WTC11 (cell line): Measurements from ENCODE around the gene SPEM1. TPM values are rescaled to one million over a fixed set of nuclear protein-coding genes. Genes with fewer than 3 reads are reported as not detected.

Source experiments
- ATAC-seq: fragments of 200-7000 bp; cut with Tn5 transposase; 2 replicates; pipeline ENCODE4 v1.10.0; 2021; ENCODE audit warnings: mild to moderate bottlenecking, moderate library complexity
- CTCF ChIA-PET: fragments of 300-600 bp; sonication (Branson Sonifier 250); formaldehyde crosslinking; loops from one replicate; lab custom pipeline; 2021; ENCODE audit warnings: antibody characterized with exemption; lab: Charles Lee
- POLR2A ChIA-PET: fragments of 350-600 bp; sonication (Branson Sonifier 250); formaldehyde crosslinking; loops from one replicate; lab custom pipeline; 2021; ENCODE audit warnings: antibody characterized with exemption; lab: Charles Lee
- DNase-seq: peaks from one replicate; pipeline ENCODE4 v3.0.0; 2021; ENCODE audit warnings: low spot score
- H3K27ac Mint-ChIP-seq: 2 replicates; pipeline ENCODE4 v1.8.0; 2021; ENCODE audit warnings: mixed read lengths
- H3K27me3 Mint-ChIP-seq: 2 replicates; pipeline ENCODE4 v1.8.0; 2021; ENCODE audit warnings: low read depth, mild to moderate bottlenecking, moderate library complexity, mixed read lengths
- H3K36me3 Mint-ChIP-seq: 2 replicates; pipeline ENCODE4 v1.8.0; 2021; ENCODE audit warnings: mixed read lengths
- H3K4me1 Mint-ChIP-seq: 2 replicates; pipeline ENCODE4 v1.8.0; 2022; ENCODE audit warnings: mixed read lengths
- H3K4me3 Mint-ChIP-seq: 2 replicates; pipeline ENCODE4 v1.8.0; 2021; ENCODE audit warnings: mild to moderate bottlenecking, moderate library complexity, mixed read lengths
- H3K9me3 Mint-ChIP-seq: 2 replicates; pipeline ENCODE4 v1.8.0; 2021; ENCODE audit warnings: mixed read lengths
- ATF6 ChIP-seq: sonication (generic); formaldehyde crosslinking; IDR thresholded peaks from 2 replicates; pipeline ENCODE4 v1.8.1; 2023; ENCODE audit warnings: mild to moderate bottlenecking, missing genetic modification reagents
- CREB1 ChIP-seq: sonication (generic); formaldehyde crosslinking; IDR thresholded peaks from 2 replicates; pipeline ENCODE4 v1.8.0; 2023; ENCODE audit warnings: mild to moderate bottlenecking, missing genetic modification reagents
- CREM ChIP-seq: sonication (generic); formaldehyde crosslinking; IDR thresholded peaks from 2 replicates; pipeline ENCODE4 v1.8.1; 2022; ENCODE audit warnings: mild to moderate bottlenecking, missing genetic modification reagents, moderate library complexity
- E2F4 ChIP-seq: sonication (generic); formaldehyde crosslinking; IDR thresholded peaks from 2 replicates; pipeline ENCODE4 v1.8.1; 2022; ENCODE audit warnings: low read depth, mild to moderate bottlenecking, moderate library complexity, missing genetic modification reagents, borderline replicate concordance
- ETV6 ChIP-seq: sonication (generic); formaldehyde crosslinking; IDR thresholded peaks from 2 replicates; pipeline ENCODE4 v1.8.1; 2022; ENCODE audit warnings: mild to moderate bottlenecking, missing genetic modification reagents
- FOXP1 ChIP-seq: sonication (generic); formaldehyde crosslinking; IDR thresholded peaks from 2 replicates; pipeline ENCODE4 v1.8.0; 2022; ENCODE audit warnings: missing genetic modification reagents, mild to moderate bottlenecking, moderate library complexity, borderline replicate concordance
- FOXP4 ChIP-seq: sonication (generic); formaldehyde crosslinking; IDR thresholded peaks from 2 replicates; pipeline ENCODE4 v1.8.0; 2022; ENCODE audit warnings: mild to moderate bottlenecking, missing genetic modification reagents
- GRHL2 ChIP-seq: fragments of 250-450 bp; sonication (Bioruptor Pico); IDR thresholded peaks from 2 replicates; pipeline ENCODE4 v1.8.0; 2022; ENCODE audit warnings: mild to moderate bottlenecking, moderate library complexity; ENCODE audit not compliant: insufficient replicate concordance, severe bottlenecking
- HMGXB4 ChIP-seq: sonication (generic); formaldehyde crosslinking; IDR thresholded peaks from 2 replicates; pipeline ENCODE4 v1.8.1; 2023; ENCODE audit warnings: mild to moderate bottlenecking, moderate library complexity, missing genetic modification reagents
- IRF2 ChIP-seq: sonication (generic); formaldehyde crosslinking; IDR thresholded peaks from 2 replicates; pipeline ENCODE4 v1.8.0; 2022; ENCODE audit warnings: low read depth, missing genetic modification reagents, borderline replicate concordance
- NFATC4 ChIP-seq: fragments of 250-450 bp; sonication (Bioruptor Pico); IDR thresholded peaks from 2 replicates; pipeline ENCODE4 v1.9.0; 2021; ENCODE audit warnings: mild to moderate bottlenecking
- NFYB ChIP-seq: sonication (generic); formaldehyde crosslinking; conservative IDR thresholded peaks from 2 replicates; pipeline ENCODE4 v1.8.0; 2022; ENCODE audit warnings: low read depth, missing genetic modification reagents
- NR2C2 ChIP-seq: sonication (generic); formaldehyde crosslinking; IDR thresholded peaks from 2 replicates; pipeline ENCODE4 v1.8.0; 2022; ENCODE audit warnings: mild to moderate bottlenecking, missing genetic modification reagents
- SMAD4 ChIP-seq: sonication (generic); formaldehyde crosslinking; IDR thresholded peaks from 2 replicates; pipeline ENCODE4 v1.8.0; 2022; ENCODE audit warnings: mild to moderate bottlenecking, missing genetic modification reagents
- TEAD1 ChIP-seq: sonication (generic); formaldehyde crosslinking; IDR thresholded peaks from 2 replicates; pipeline ENCODE4 v1.8.0; 2022; ENCODE audit warnings: mild to moderate bottlenecking, missing genetic modification reagents
- TEAD4 ChIP-seq: sonication (generic); formaldehyde crosslinking; IDR thresholded peaks from 2 replicates; pipeline ENCODE4 v1.8.0; 2022; ENCODE audit warnings: mild to moderate bottlenecking, missing genetic modification reagents
- ZBTB21 ChIP-seq: sonication (generic); formaldehyde crosslinking; IDR thresholded peaks from 2 replicates; pipeline ENCODE4 v1.8.1; 2023; ENCODE audit warnings: mild to moderate bottlenecking, missing genetic modification reagents, borderline replicate concordance
- ZNF219 ChIP-seq: sonication (generic); formaldehyde crosslinking; IDR thresholded peaks from 2 replicates; pipeline ENCODE4 v1.8.0; 2023; ENCODE audit warnings: missing genetic modification reagents, mild to moderate bottlenecking, borderline replicate concordance
- ZNF263 ChIP-seq: sonication (generic); formaldehyde crosslinking; IDR thresholded peaks from 2 replicates; pipeline ENCODE4 v1.8.1; 2022; ENCODE audit warnings: low read depth, mild to moderate bottlenecking, moderate library complexity, missing genetic modification reagents
- total RNA-seq: library from RNA; stranded (reverse); gene quantifications from 3 replicates; pipeline ENCODE4 v1.2.3, GENCODE V29; 2021

SPEM1 gene
- total RNA-seq, 1 experiment from 2014 or later: 0.35 TPM

GRCh38 chr17:7405350-7406234 lies 14.5 kb upstream of the SPEM1 start:
- Mint-ChIP-seq H3K9me3 (no peaks in the 10 kb centered on the region), H3K4me1 (peaks cover 30% of the 10 kb centered on the region), H3K27ac (peak overlapping the region; percentile 87; the same call in 1 of the 2 replicates), H3K36me3 (peaks cover 20% of the 10 kb centered on the region), H3K27me3 (no peaks in the 10 kb centered on the region; the same call in 1 of the 2 replicates), H3K4me3 (peak overlapping the region; percentile 85)
- ChIA-PET CTCF (interaction anchor here (0.7 to 3.5 kb wide), 14 partner anchors 11 to 360 kb away, joined by 3 to 59 read pairs (median 9); partner anchors contain the start of genes PLSCR3 and TMEM102), POLR2A (interaction anchor here (2.5 kb wide), 1 partner anchor 31 kb away, joined by 38 read pairs; the partner anchor contains the start of gene TMEM102)
- ATAC-seq: no peak
- 0 out of 2 replicates have a peak, but pooled peaks have one; percentile 24 for TF ChIP-seq TEAD1 (CRISPR knock-in tag)
- TF ChIP-seq FOXP1: no peak
- no peak for TF ChIP-seq NR2C2 (CRISPR knock-in tag)
- TF ChIP-seq CREM (CRISPR knock-in tag): no peak
- 0 out of 2 replicates have a peak, but pooled peaks have one; percentile 13 for TF ChIP-seq HMGXB4 (CRISPR knock-in tag)
- TF ChIP-seq ATF6 (CRISPR knock-in tag): no peak
- no peak for TF ChIP-seq SMAD4 (CRISPR knock-in tag)
- TF ChIP-seq IRF2: no peak
- TF ChIP-seq ETV6 (CRISPR knock-in tag): no peak
- TF ChIP-seq ZNF263 (CRISPR knock-in tag): no peak
- TF ChIP-seq E2F4 (CRISPR knock-in tag): no peak
- TF ChIP-seq ZBTB21 (CRISPR knock-in tag): no peak
- DNase-seq: no peak

- Mint-ChIP-seq H3K9me3 (no peaks in the 10 kb centered on the region), H3K36me3 (peaks cover 20% of the 10 kb centered on the region), H3K27ac (no peak overlapping the region), H3K27me3 (no peaks in the 10 kb centered on the region; the same call in 1 of the 2 replicates), H3K4me1 (peaks cover 30% of the 10 kb centered on the region), H3K4me3 (peak overlapping the region; percentile 85)
- CTCF ChIA-PET: interaction anchor here (0.6 to 3.5 kb wide), 10 partner anchors 13 to 361 kb away, joined by 3 to 25 read pairs (median 4); partner anchors contain the start of gene PLSCR3
- DNase-seq (no peak), ATAC-seq (no peak)
- POLR2A ChIA-PET: interaction anchor here (0.8 to 1.2 kb wide), 2 partner anchors 12 to 77 kb away, joined by 3 to 4 read pairs; partner anchors contain the start of gene PLSCR3
- TF ChIP-seq ZNF219: no peak
- TF ChIP-seq FOXP4 (CRISPR knock-in tag): no peak
- TF ChIP-seq ETV6 (CRISPR knock-in tag): no peak
- TF ChIP-seq NFYB (CRISPR knock-in tag): no peak
- TF ChIP-seq TEAD4 (CRISPR knock-in tag): no peak
- no peak for TF ChIP-seq ATF6 (CRISPR knock-in tag)
- TF ChIP-seq CREB1 (CRISPR knock-in tag): no peak
- TF ChIP-seq NFATC4: no peak
- no peak for TF ChIP-seq GRHL2 (CRISPR knock-in tag)
Measured at GRCh38 chr17:7406235-7406825, 13.8 kb upstream of the SPEM1 start.
